Measurements from ENCODE around the gene DHX36. TPM values are rescaled to one million over a fixed set of nuclear protein-coding genes. Genes with fewer than 3 reads are reported as not detected.

Gene DHX36
- 10 to 100 TPM; 83.0 to 93.4 TPM for total RNA-seq

GRCh38 chr3:154323891-154324738 is at the start of gene DHX36:
Gene DHX36 (minus strand): TSS chr3:154324487. CDS start chr3:154324416, 71 bp downstream.
- H3K9me3 Mint-ChIP-seq, result no peaks in the 10 kb centered on the region
- no peak within 1 kb of the TSS for H3K4me3 Mint-ChIP-seq
- H3K27ac Mint-ChIP-seq, result peak within 1 kb of the TSS; percentile 94 to 96
- DNase-seq (ENCODE audit: low spot score) (peak; percentile 93), ATAC-seq (peak; percentile 96 to 98)
- peaks cover 21% of the 10 kb centered on the region for H3K36me3 Mint-ChIP-seq
- H3K4me1 Mint-ChIP-seq (ENCODE audit: low read depth in 2 of 2), result peaks cover 8 to 16% of the 10 kb centered on the region in 2 donors
- H3K27me3 Mint-ChIP-seq, result peaks cover 4 to 6% of the 10 kb centered on the region in 2 donors

- Mint-ChIP-seq H3K27ac (no peak overlapping the region), H3K27me3 (peaks cover 4 to 8% of the 10 kb centered on the region in 2 donors), H3K4me3 (no peak overlapping the region), H3K4me1 (ENCODE audit: low read depth in 2 of 2) (no peaks in the 10 kb centered on the region), H3K36me3 (no peaks in the 10 kb centered on the region), H3K9me3 (peaks cover 3% of the 10 kb centered on the region)
- no peak for ATAC-seq
- no peak for DNase-seq (ENCODE audit: low spot score)
Measured at GRCh38 chr3:154367221-154367620, 42.9 kb upstream of the DHX36 start.

- H3K4me1 Mint-ChIP-seq (ENCODE audit: low read depth in 2 of 2), result no peaks in the 10 kb centered on the region
- H3K27ac Mint-ChIP-seq, result no peak overlapping the region
- H3K9me3 Mint-ChIP-seq, result peaks cover 3% of the 10 kb centered on the region
- H3K27me3 Mint-ChIP-seq, result peaks cover 4 to 8% of the 10 kb centered on the region in 2 donors
- peak in 1 of 2 donors; percentile 28 for ATAC-seq
- H3K36me3 Mint-ChIP-seq, result no peaks in the 10 kb centered on the region
- H3K4me3 Mint-ChIP-seq, result no peak overlapping the region
- no peak for DNase-seq (ENCODE audit: low spot score)
Measured at GRCh38 chr3:154364849-154365248, 40.6 kb upstream of the DHX36 start.

GRCh38 chr3:154361099-154361498 is 36.8 kb upstream of the DHX36 start:
- peaks cover 4 to 11% of the 10 kb centered on the region in 2 donors for H3K27me3 Mint-ChIP-seq
- no peaks in the 10 kb centered on the region for H3K36me3 Mint-ChIP-seq
- DNase-seq (ENCODE audit: low spot score) (no peak), ATAC-seq (no peak)
- H3K4me1 Mint-ChIP-seq (ENCODE audit: low read depth in 2 of 2), result no peaks in the 10 kb centered on the region
- H3K27ac Mint-ChIP-seq, result no peak overlapping the region
- peaks cover 3% of the 10 kb centered on the region for H3K9me3 Mint-ChIP-seq
- no peak overlapping the region for H3K4me3 Mint-ChIP-seq

GRCh38 chr3:154356009-154356408 is 31.7 kb upstream of the DHX36 start:
- no peak overlapping the region for H3K27ac Mint-ChIP-seq
- H3K4me1 Mint-ChIP-seq (ENCODE audit: low read depth in 2 of 2), result no peaks in the 10 kb centered on the region
- no peak overlapping the region for H3K4me3 Mint-ChIP-seq
- H3K36me3 Mint-ChIP-seq, result no peaks in the 10 kb centered on the region
- ATAC-seq, result no peak
- H3K9me3 Mint-ChIP-seq, result peaks cover 8% of the 10 kb centered on the region
- no peak for DNase-seq (ENCODE audit: low spot score)
- peaks cover 11 to 23% of the 10 kb centered on the region in 2 donors for H3K27me3 Mint-ChIP-seq

- ATAC-seq, result no peak
- Mint-ChIP-seq H3K27ac (no peak overlapping the region), H3K36me3 (no peaks in the 10 kb centered on the region), H3K4me1 (ENCODE audit: low read depth in 2 of 2) (no peaks in the 10 kb centered on the region), H3K27me3 (peaks cover 27 to 49% of the 10 kb centered on the region in 2 donors), H3K9me3 (peaks cover 4% of the 10 kb centered on the region), H3K4me3 (no peak overlapping the region)
- no peak for DNase-seq (ENCODE audit: low spot score)
Measured at GRCh38 chr3:154349223-154349622, 24.9 kb upstream of the DHX36 start.

GRCh38 chr3:154345422-154346122 is 21.3 kb upstream of the DHX36 start:
- DNase-seq (ENCODE audit: low spot score) (no peak), ATAC-seq (no peak)
- Mint-ChIP-seq H3K27ac (no peak overlapping the region), H3K36me3 (no peaks in the 10 kb centered on the region), H3K27me3 (peaks cover 19 to 44% of the 10 kb centered on the region in 2 donors), H3K4me1 (ENCODE audit: low read depth in 2 of 2) (no peaks in the 10 kb centered on the region), H3K9me3 (no peaks in the 10 kb centered on the region), H3K4me3 (no peak overlapping the region)

- peaks cover 13 to 45% of the 10 kb centered on the region in 2 donors for H3K27me3 Mint-ChIP-seq
- no peak overlapping the region for H3K4me3 Mint-ChIP-seq
Measured at GRCh38 chr3:154338570-154338969, 14.3 kb upstream of the DHX36 start.

GRCh38 chr3:154338008-154338407 is 13.7 kb upstream of the DHX36 start:
- ATAC-seq, result no peak
- Mint-ChIP-seq H3K27me3 (peaks cover 12 to 51% of the 10 kb centered on the region in 2 donors), H3K4me3 (no peak overlapping the region), H3K27ac (no peak overlapping the region), H3K9me3 (no peaks in the 10 kb centered on the region), H3K36me3 (no peaks in the 10 kb centered on the region), H3K4me1 (ENCODE audit: low read depth in 2 of 2) (no peaks in the 10 kb centered on the region)
- no peak for DNase-seq (ENCODE audit: low spot score)

More at GRCh38 chr3:154338570-154338969, 14.3 kb upstream of the DHX36 start:
- no peaks in the 10 kb centered on the region for H3K4me1 Mint-ChIP-seq (ENCODE audit: low read depth in 2 of 2)
- no peak overlapping the region for H3K27ac Mint-ChIP-seq
- H3K36me3 Mint-ChIP-seq, result no peaks in the 10 kb centered on the region
- ATAC-seq, result no peak
- no peak for DNase-seq (ENCODE audit: low spot score)
- H3K9me3 Mint-ChIP-seq, result no peaks in the 10 kb centered on the region

- H3K4me3 Mint-ChIP-seq, result no peak overlapping the region
- DNase-seq (ENCODE audit: low spot score) (no peak), ATAC-seq (no peak)
- H3K27me3 Mint-ChIP-seq, result peaks cover 13 to 55% of the 10 kb centered on the region in 2 donors
- H3K9me3 Mint-ChIP-seq, result no peaks in the 10 kb centered on the region
- no peaks in the 10 kb centered on the region for H3K36me3 Mint-ChIP-seq
- H3K4me1 Mint-ChIP-seq (ENCODE audit: low read depth in 2 of 2), result no peaks in the 10 kb centered on the region
- no peak overlapping the region for H3K27ac Mint-ChIP-seq
Measured at GRCh38 chr3:154334973-154335420, 10.7 kb upstream of the DHX36 start.

- no peaks in the 10 kb centered on the region for H3K9me3 Mint-ChIP-seq
Measured at GRCh38 chr3:154327871-154328270, 3.6 kb upstream of the DHX36 start.

GRCh38 chr3:154324919-154325318 is 632 bp upstream of the DHX36 start:
- Mint-ChIP-seq H3K4me3 (no peak overlapping the region), H3K4me1 (ENCODE audit: low read depth in 2 of 2) (peaks cover 8 to 16% of the 10 kb centered on the region in 2 donors), H3K9me3 (no peaks in the 10 kb centered on the region), H3K27ac (peak overlapping the region; percentile 94 to 96), H3K27me3 (peaks cover 6 to 7% of the 10 kb centered on the region in 2 donors), H3K36me3 (peaks cover 21% of the 10 kb centered on the region)
- ATAC-seq (no peak), DNase-seq (ENCODE audit: low spot score) (no peak)

More at GRCh38 chr3:154327871-154328270, 3.6 kb upstream of the DHX36 start:
- Mint-ChIP-seq H3K36me3 (peaks cover 11% of the 10 kb centered on the region), H3K4me1 (ENCODE audit: low read depth in 2 of 2) (peaks cover 5 to 8% of the 10 kb centered on the region in 2 donors), H3K27me3 (peaks cover 11 to 21% of the 10 kb centered on the region in 2 donors), H3K4me3 (no peak overlapping the region), H3K27ac (no peak overlapping the region)
- ATAC-seq, result no peak
- no peak for DNase-seq (ENCODE audit: low spot score)

GRCh38 chr3:154316974-154317767 is 7.1 kb downstream of the DHX36 start:
- H3K4me1 Mint-ChIP-seq (ENCODE audit: low read depth in 2 of 2), result peaks cover 14 to 34% of the 10 kb centered on the region in 2 donors
- no peak for DNase-seq (ENCODE audit: low spot score)
- peaks cover 26% of the 10 kb centered on the region for H3K36me3 Mint-ChIP-seq
- H3K27ac Mint-ChIP-seq, result peak overlapping the region in 1 of 2 donors; percentile 49
- ATAC-seq, result no peak
- peak overlapping the region; percentile 47 for H3K4me3 Mint-ChIP-seq
- H3K9me3 Mint-ChIP-seq, result no peaks in the 10 kb centered on the region
- H3K27me3 Mint-ChIP-seq, result no peaks in the 10 kb centered on the region
